ENCODE data around the gene CROCC2.

The CROCC2 gene

GRCh38 chr2:241015439-241015838 lies 109.3 kb downstream of the CROCC2 start:
- 98% methylated on average over 10 of the region's 13 CpGs for WGBS (ENCODE audit: insufficient coverage)
- no peak overlapping the region for H3K4me3 ChIP-seq (ENCODE audit: control insufficient read depth in 1 of 7, extremely low read depth in 1 of 7, insufficient read depth in 4 of 7, low read depth in 2 of 7, low read length in 6 of 7)
- POLR2A ChIA-PET = no interaction called here
- peaks cover 0 to 2% (median 0%) of the 10 kb centered on the region in 5 experiments for H3K27me3 ChIP-seq (replicated peaks in 2 of 5; ENCODE audit: control insufficient read depth in 4 of 5, insufficient read depth in 5 of 5, low read length in 4 of 5)
- no peak for DNase-seq
- H3K27ac ChIP-seq (ENCODE audit: insufficient read depth in 1 of 2, low read depth in 1 of 2, low read length in 2 of 2, poor library complexity in 1 of 2, severe bottlenecking in 2 of 2) = no peak overlapping the region
- H3K36me3 ChIP-seq (ENCODE audit: control insufficient read depth in 4 of 4, insufficient read depth in 4 of 4, low read length in 3 of 4) = no peaks in the 10 kb centered on the region
- H3K4me1 ChIP-seq (ENCODE audit: control extremely low read depth in 1 of 4, control insufficient read depth in 4 of 4, insufficient read depth in 4 of 4, low read length in 3 of 4) = peaks cover 0 to 9% (median 4%) of the 10 kb centered on the region in 4 experiments
- CTCF ChIA-PET = no interaction called here
- peaks cover 0 to 2% (median 0%) of the 10 kb centered on the region in 5 experiments for H3K9me3 ChIP-seq (ENCODE audit: control extremely low read depth in 1 of 5, control insufficient read depth in 4 of 5, insufficient read depth in 2 of 5, low read depth in 1 of 5, low read length in 4 of 5)

GRCh38 chr2:241017228-241017940 lies 111.2 kb downstream of the CROCC2 start:
- 97% methylated on average over 10 of the region's 13 CpGs for WGBS (ENCODE audit: insufficient coverage)
- no peak overlapping the region for H3K4me3 ChIP-seq (ENCODE audit: control insufficient read depth in 1 of 7, extremely low read depth in 1 of 7, insufficient read depth in 4 of 7, low read depth in 2 of 7, low read length in 6 of 7)
- no peaks in the 10 kb centered on the region for H3K36me3 ChIP-seq (ENCODE audit: control insufficient read depth in 4 of 4, insufficient read depth in 4 of 4, low read length in 3 of 4)
- DNase-seq = no peak
- peaks cover 0 to 3% (median 0%) of the 10 kb centered on the region in 5 experiments for H3K27me3 ChIP-seq (replicated peaks in 2 of 5; ENCODE audit: control insufficient read depth in 4 of 5, insufficient read depth in 5 of 5, low read length in 4 of 5)
- ChIA-PET POLR2A (interaction anchor here (0.8 kb wide), 1 partner anchor 16 kb away, joined by 3 read pairs; no protein-coding TSS in a partner anchor), CTCF (interaction anchor here (1.2 kb wide), 1 partner anchor 34 kb away, joined by 3 read pairs; no protein-coding TSS in a partner anchor)
- H3K27ac ChIP-seq (ENCODE audit: insufficient read depth in 1 of 2, low read depth in 1 of 2, low read length in 2 of 2, poor library complexity in 1 of 2, severe bottlenecking in 2 of 2) = no peak overlapping the region
- no peaks in the 10 kb centered on the region for H3K4me1 ChIP-seq (ENCODE audit: control extremely low read depth in 1 of 4, control insufficient read depth in 4 of 4, insufficient read depth in 4 of 4, low read length in 3 of 4)
- H3K9me3 ChIP-seq (ENCODE audit: control extremely low read depth in 1 of 5, control insufficient read depth in 4 of 5, insufficient read depth in 2 of 5, low read depth in 1 of 5, low read length in 4 of 5) = peaks cover 0 to 8% (median 3%) of the 10 kb centered on the region in 5 experiments

- H3K4me1 ChIP-seq (ENCODE audit: control extremely low read depth in 1 of 4, control insufficient read depth in 4 of 4, insufficient read depth in 4 of 4, low read length in 3 of 4) = no peaks in the 10 kb centered on the region
- H3K4me3 ChIP-seq (ENCODE audit: control insufficient read depth in 1 of 7, extremely low read depth in 1 of 7, insufficient read depth in 4 of 7, low read depth in 2 of 7, low read length in 6 of 7) = no peak overlapping the region
- no peak for DNase-seq
- no peak overlapping the region for H3K27ac ChIP-seq (ENCODE audit: insufficient read depth in 1 of 2, low read depth in 1 of 2, low read length in 2 of 2, poor library complexity in 1 of 2, severe bottlenecking in 2 of 2)
- no peaks in the 10 kb centered on the region for H3K36me3 ChIP-seq (ENCODE audit: control insufficient read depth in 4 of 4, insufficient read depth in 4 of 4, low read length in 3 of 4)
- ChIA-PET CTCF (interaction anchor here (1.2 kb wide), 1 partner anchor 35 kb away, joined by 3 read pairs; no protein-coding TSS in a partner anchor), POLR2A (interaction anchor here (0.8 kb wide), 1 partner anchor 17 kb away, joined by 3 read pairs; no protein-coding TSS in a partner anchor)
- H3K27me3 ChIP-seq (replicated peaks in 2 of 5; ENCODE audit: control insufficient read depth in 4 of 5, insufficient read depth in 5 of 5, low read length in 4 of 5) = peaks cover 0 to 3% (median 0%) of the 10 kb centered on the region in 5 experiments
- 95% methylated on average over 21 of the region's 26 CpGs for WGBS (ENCODE audit: insufficient coverage)
- H3K9me3 ChIP-seq (ENCODE audit: control extremely low read depth in 1 of 5, control insufficient read depth in 4 of 5, insufficient read depth in 2 of 5, low read depth in 1 of 5, low read length in 4 of 5) = peaks cover 0 to 13% (median 4%) of the 10 kb centered on the region in 5 experiments
Measured at GRCh38 chr2:241018051-241018891, 112.1 kb downstream of the CROCC2 start.

GRCh38 chr2:241019441-241020139 lies 113.5 kb downstream of the CROCC2 start:
- no peaks in the 10 kb centered on the region for H3K36me3 ChIP-seq (ENCODE audit: control insufficient read depth in 4 of 4, insufficient read depth in 4 of 4, low read length in 3 of 4)
- no peak overlapping the region for H3K4me3 ChIP-seq (ENCODE audit: control insufficient read depth in 1 of 7, extremely low read depth in 1 of 7, insufficient read depth in 4 of 7, low read depth in 2 of 7, low read length in 6 of 7)
- peaks cover 0 to 3% (median 0%) of the 10 kb centered on the region in 5 experiments for H3K27me3 ChIP-seq (replicated peaks in 2 of 5; ENCODE audit: control insufficient read depth in 4 of 5, insufficient read depth in 5 of 5, low read length in 4 of 5)
- 93% methylated on average over 20 of the region's 20 CpGs for WGBS (ENCODE audit: insufficient coverage)
- no peak overlapping the region for H3K27ac ChIP-seq (ENCODE audit: insufficient read depth in 1 of 2, low read depth in 1 of 2, low read length in 2 of 2, poor library complexity in 1 of 2, severe bottlenecking in 2 of 2)
- H3K9me3 ChIP-seq (ENCODE audit: control extremely low read depth in 1 of 5, control insufficient read depth in 4 of 5, insufficient read depth in 2 of 5, low read depth in 1 of 5, low read length in 4 of 5) = peaks cover 0 to 14% (median 4%) of the 10 kb centered on the region in 5 experiments
- DNase-seq = no peak
- POLR2A ChIA-PET = interaction anchor here (0.6 kb wide), 1 partner anchor 12 kb away, joined by 3 read pairs; no protein-coding TSS in a partner anchor
- CTCF ChIA-PET = no interaction called here
- H3K4me1 ChIP-seq (ENCODE audit: control extremely low read depth in 1 of 4, control insufficient read depth in 4 of 4, insufficient read depth in 4 of 4, low read length in 3 of 4) = no peaks in the 10 kb centered on the region

- POLR2A ChIA-PET = no interaction called here
- WGBS (ENCODE audit: insufficient coverage) = 98% methylated on average over 7 of the region's 10 CpGs
- Histone ChIP-seq H3K27ac (ENCODE audit: insufficient read depth in 1 of 2, low read depth in 1 of 2, low read length in 2 of 2, poor library complexity in 1 of 2, severe bottlenecking in 2 of 2) (no peak overlapping the region), H3K4me3 (ENCODE audit: control insufficient read depth in 1 of 7, extremely low read depth in 1 of 7, insufficient read depth in 4 of 7, low read depth in 2 of 7, low read length in 6 of 7) (no peak overlapping the region), H3K9me3 (ENCODE audit: control extremely low read depth in 1 of 5, control insufficient read depth in 4 of 5, insufficient read depth in 2 of 5, low read depth in 1 of 5, low read length in 4 of 5) (peaks cover 2 to 19% (median 8%) of the 10 kb centered on the region in 5 experiments), H3K27me3 (replicated peaks in 2 of 5; ENCODE audit: control insufficient read depth in 4 of 5, insufficient read depth in 5 of 5, low read length in 4 of 5) (peaks cover 0 to 3% (median 0%) of the 10 kb centered on the region in 5 experiments), H3K36me3 (ENCODE audit: control insufficient read depth in 4 of 4, insufficient read depth in 4 of 4, low read length in 3 of 4) (no peaks in the 10 kb centered on the region), H3K4me1 (ENCODE audit: control extremely low read depth in 1 of 4, control insufficient read depth in 4 of 4, insufficient read depth in 4 of 4, low read length in 3 of 4) (no peaks in the 10 kb centered on the region)
- CTCF ChIA-PET = no interaction called here
- DNase-seq = no peak
Measured at GRCh38 chr2:241020201-241020600, 114.1 kb downstream of the CROCC2 start.

GRCh38 chr2:241020629-241021190 lies 114.6 kb downstream of the CROCC2 start:
- CTCF ChIA-PET = no interaction called here
- no peaks in the 10 kb centered on the region for H3K4me1 ChIP-seq (ENCODE audit: control extremely low read depth in 1 of 4, control insufficient read depth in 4 of 4, insufficient read depth in 4 of 4, low read length in 3 of 4)
- no peak for DNase-seq
- peaks cover 0 to 3% (median 0%) of the 10 kb centered on the region in 5 experiments for H3K27me3 ChIP-seq (replicated peaks in 2 of 5; ENCODE audit: control insufficient read depth in 4 of 5, insufficient read depth in 5 of 5, low read length in 4 of 5)
- WGBS (ENCODE audit: insufficient coverage) = 100% methylated on average over 5 of the region's 8 CpGs
- H3K4me3 ChIP-seq (ENCODE audit: control insufficient read depth in 1 of 7, extremely low read depth in 1 of 7, insufficient read depth in 4 of 7, low read depth in 2 of 7, low read length in 6 of 7) = no peak overlapping the region
- no peaks in the 10 kb centered on the region for H3K36me3 ChIP-seq (ENCODE audit: control insufficient read depth in 4 of 4, insufficient read depth in 4 of 4, low read length in 3 of 4)
- peaks cover 2 to 22% (median 11%) of the 10 kb centered on the region in 5 experiments for H3K9me3 ChIP-seq (ENCODE audit: control extremely low read depth in 1 of 5, control insufficient read depth in 4 of 5, insufficient read depth in 2 of 5, low read depth in 1 of 5, low read length in 4 of 5)
- POLR2A ChIA-PET = no interaction called here
- no peak overlapping the region for H3K27ac ChIP-seq (ENCODE audit: insufficient read depth in 1 of 2, low read depth in 1 of 2, low read length in 2 of 2, poor library complexity in 1 of 2, severe bottlenecking in 2 of 2)
